ENCODE data around the gene ZNF581.

ZNF581 gene

DNA sequence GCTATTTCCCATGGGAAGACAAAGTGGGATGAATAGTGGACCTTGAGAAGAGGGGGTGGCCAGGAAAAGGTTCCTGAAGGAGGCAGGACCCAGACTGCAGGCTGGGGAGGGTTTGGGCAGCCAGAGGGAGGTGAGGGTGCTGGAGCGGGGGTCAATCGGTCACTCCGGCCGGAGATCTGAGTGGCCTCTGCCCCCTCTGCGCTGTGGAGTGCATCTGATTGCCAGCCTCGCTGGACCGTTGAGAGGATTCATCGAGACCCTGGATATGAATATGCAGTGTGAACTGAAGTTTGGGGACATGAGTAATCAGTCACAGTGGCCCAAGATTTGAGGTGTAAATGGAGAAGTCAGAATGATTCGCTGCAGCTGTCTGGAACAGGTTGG lies 8.1 kb upstream of the ZNF581 start:
- no peak for FAIRE-seq

DNA sequence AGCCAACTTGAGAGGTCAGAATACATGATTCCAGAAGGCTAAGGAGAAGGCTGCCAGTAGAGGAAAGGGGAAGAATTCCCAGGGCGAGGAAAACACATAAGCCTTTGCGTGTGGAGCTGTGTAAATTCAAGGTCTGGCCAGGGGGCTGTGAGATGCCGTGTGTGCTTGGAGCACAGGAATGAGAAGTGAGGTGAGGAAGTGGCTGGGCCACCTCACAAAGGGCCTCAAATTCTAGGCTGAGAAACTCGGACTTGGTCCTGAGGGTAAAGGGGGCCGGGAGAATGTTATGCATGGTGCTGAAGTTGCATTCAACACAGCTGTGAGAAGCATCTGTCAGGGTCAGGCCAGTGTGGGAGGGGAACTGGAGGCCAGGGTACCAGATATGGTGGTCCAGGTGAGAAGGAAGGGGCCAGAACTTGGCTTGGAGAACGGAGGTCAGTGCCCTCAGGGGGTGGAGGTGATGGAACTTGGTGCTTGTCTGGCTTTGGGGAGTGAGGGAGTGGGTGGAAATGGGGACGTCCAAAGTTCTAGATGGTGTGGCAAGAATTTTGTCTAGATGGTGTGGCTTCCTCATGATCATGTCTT lies 7.5 kb upstream of the ZNF581 start:
- FAIRE-seq, result no peak

DNA sequence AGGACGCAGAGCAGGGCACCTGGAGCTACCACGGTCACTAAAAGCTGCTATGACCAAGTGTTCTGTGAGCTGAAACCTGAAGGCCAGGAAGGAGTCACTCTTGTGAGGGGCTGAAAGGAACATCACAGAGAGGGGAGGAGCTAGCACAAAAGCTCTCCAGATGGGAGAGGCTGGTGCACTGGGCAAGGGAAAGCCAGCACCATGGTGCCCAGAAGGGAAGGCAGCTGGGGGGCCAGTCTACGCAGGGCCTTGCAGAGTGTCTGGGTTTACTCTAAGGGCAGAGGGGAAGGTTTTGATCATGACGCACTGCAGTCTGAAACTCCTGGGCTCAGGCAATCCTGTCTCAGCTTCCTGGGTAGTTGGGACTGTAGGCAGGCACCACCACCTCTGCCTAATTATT lies 6.7 kb upstream of the ZNF581 start:
- no peak for FAIRE-seq

DNA sequence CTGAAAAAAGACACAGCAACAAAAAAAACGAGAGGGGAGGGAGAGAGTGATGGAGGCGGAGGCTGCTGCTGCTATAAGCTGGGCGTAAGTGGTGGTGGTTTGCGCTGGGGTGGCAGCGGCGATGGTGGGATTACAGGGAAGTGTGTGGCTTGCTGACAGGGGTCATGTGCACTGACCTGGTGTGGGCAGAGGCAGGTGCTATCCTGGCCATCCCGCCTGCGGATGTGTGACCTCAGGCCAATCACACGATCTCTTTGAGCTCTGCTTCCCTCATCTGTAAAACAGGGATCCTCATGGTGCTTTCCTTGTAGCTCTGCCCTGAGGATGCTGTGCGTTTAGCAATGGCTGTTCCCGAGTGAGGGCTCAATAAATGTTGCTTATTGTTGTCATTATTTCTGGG lies 5.9 kb upstream of the ZNF581 start:
- no peak for FAIRE-seq

DNA sequence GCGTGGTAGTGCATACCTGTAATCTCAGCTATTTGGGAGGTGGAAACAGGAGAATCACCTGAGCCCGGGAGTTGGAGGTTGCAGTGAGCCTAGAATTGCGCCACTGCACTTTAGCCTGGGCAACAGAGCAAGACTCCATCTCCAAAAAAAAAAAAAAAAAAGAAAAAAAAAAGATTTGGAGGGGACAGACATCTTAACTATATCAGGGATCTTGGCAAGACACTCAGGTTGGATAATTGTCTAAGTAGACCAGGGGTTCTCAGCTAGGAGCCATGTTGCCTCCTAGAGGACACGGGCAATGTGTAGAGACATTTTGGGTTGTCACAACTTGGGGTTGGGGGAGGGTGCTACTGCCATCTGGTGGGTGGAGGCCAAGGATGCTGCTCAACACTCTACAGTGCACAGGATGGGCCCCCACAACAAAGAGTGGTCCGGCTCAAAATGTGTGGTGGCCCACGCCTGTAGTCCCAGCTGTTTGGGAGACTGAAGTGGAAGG lies 4.5 kb upstream of the ZNF581 start:
- no peak for FAIRE-seq

DNA sequence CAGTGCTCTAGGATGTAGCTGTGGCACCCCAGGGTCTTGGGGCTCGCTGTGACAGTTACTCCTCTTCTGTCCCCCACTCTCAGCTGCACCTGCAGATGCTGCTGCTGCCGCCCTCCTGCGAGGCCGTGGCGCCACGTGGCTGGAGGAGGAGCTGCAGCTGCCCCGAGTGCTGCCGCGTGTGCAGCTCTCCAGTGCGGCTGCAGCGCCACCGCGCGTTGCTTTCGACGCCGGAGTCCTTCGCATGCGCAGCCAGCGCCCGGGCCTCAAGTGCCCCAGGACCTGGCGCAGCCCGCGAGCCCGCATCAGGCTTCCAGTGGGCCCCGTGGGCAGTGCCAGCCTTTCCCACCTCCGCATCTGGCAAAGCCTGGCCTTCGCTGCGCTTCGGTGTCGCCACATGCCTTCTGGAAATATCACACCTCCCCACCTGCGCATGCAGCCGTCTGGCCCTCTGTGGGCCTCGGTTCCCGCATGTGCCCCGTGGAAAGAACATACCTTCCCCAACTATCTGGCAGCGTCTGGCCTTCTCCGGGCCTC lies 3.3 kb upstream of the ZNF581 start:
- FAIRE-seq, result no peak

DNA sequence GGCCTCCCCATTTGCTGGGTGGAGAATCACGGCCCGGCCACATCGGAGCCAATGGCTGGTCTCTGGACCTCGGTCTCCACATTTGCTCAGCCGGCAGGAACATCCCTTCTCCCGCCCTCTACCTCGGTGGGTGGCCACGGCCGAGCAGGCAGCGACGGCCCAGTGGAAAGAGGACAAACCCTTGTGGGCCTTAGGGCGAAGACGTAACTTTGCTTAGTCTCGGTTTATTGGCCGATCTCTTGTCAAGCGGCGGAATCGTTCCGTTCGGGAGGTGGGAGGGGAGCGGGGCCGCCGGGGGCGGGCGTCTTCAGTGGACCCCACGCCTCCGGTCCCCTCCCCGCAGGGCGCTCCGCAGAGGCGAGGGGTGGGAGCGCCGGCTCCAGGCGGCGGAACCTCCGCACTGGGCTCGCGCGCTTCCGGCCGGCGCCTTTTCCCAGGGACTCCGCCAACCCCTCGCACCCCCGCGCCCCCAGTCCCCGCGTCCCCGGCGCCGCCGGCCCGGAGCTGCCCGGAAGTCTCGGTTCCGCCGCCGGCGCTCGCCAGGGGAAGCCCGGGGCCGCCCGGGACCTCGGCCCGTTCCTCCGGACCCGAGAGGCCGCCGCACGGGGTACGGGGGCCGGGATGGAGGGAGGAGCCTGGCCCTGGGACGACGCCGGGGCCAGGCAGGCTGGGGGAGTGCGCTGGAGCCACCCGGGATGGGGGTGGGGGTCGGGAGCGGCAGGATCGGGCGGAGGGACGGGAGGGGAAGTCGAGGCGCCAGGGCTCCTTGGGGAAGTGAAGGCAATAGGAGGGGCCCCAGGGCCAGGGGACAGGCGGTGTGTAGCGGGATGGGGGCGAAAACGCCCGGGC lies 2.6 kb upstream of the ZNF581 start, which contains the start of gene ZNF580:
TSS of gene ZNF580 (plus strand) at position 426 of the 849 bp plus-strand sequence. CDS start 1,507 bp downstream, outside the sequence.
- FAIRE-seq, result peak; percentile 14

DNA sequence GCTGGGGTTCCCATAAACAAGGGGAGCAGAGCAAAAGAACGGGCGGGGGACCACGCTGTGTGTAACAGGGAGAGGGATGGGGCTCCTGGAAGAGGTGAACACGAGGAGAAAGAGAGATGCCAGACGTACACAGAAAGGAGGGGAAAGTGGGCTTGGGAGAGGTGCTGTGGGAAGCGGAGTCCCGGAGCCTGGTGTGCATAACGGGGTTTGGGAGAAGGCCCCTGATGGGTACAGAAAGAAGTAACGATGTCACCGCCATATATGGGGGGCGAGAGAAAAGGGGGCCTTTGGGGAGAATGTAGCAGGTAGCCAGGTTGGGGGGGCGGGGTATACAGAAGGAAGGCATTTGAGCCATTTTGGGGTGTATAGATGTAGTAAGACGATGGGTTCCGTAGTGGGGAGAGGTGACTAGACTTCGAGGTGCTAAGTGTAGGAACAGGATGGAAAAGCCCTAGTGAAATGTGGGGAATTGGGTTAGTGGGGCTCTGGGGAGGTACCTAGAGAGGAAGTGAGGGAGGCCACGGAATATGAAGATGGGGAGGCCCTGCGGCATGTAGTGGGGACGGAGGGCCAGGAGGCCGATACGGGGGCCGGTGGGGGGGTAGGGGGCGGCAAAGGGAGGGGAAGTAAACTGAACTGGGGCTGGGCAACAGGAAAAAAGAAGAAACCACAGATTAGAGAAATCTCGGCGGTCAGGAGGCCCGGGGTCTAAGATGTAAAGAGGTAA lies 1.9 kb upstream of the ZNF581 start:
- FAIRE-seq, result no peak

DNA sequence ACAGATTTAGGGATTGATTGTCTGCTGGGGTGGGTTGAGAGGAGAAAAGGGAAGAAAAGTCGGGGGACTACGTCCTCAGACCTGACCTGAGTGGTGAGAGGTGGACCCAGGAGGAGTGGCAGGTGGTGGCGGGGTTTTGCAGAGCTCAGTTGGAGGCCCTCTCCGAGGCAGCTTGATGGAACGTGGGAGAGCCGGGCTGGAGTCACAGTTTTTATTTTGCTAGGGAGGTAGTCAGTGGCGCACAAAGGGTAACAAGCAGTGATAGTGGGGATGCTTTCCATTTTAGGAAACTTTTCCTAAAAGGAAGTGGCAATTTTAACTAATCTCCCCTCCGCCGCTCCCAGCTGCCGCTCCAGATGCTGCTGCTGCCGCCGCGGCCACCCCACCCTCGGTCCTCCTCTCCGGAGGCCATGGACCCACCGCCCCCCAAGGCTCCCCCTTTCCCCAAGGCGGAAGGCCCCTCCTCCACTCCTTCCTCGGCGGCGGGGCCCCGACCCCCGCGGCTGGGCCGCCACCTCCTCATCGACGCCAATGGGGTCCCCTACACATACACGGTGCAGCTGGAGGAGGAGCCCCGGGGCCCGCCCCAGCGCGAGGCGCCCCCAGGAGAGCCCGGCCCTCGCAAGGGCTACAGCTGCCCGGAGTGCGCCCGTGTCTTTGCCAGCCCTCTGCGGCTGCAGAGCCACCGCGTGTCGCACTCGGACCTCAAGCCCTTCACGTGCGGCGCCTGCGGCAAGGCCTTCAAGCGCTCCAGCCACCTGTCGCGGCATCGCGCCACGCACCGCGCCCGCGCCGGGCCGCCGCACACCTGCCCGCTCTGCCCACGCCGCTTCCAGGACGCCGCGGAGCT lies 1.1 kb upstream of the ZNF581 start:
- no peak for FAIRE-seq

DNA sequence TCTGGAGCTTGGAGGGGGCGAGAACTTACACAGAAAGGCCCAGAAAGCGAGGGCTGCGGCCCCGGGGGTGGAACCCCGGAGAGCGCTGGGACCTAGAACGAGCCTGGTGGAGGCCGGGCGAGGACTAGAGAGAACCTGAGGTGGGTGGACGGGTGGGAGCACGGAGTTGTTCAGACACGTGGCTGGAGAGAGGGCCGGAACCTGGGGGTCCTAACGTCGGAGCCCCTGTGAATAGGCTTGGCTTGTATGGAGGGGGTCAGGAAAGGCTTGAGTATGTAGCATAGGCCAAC lies 383 bp downstream of the ZNF581 start:
- FAIRE-seq, result no peak

DNA sequence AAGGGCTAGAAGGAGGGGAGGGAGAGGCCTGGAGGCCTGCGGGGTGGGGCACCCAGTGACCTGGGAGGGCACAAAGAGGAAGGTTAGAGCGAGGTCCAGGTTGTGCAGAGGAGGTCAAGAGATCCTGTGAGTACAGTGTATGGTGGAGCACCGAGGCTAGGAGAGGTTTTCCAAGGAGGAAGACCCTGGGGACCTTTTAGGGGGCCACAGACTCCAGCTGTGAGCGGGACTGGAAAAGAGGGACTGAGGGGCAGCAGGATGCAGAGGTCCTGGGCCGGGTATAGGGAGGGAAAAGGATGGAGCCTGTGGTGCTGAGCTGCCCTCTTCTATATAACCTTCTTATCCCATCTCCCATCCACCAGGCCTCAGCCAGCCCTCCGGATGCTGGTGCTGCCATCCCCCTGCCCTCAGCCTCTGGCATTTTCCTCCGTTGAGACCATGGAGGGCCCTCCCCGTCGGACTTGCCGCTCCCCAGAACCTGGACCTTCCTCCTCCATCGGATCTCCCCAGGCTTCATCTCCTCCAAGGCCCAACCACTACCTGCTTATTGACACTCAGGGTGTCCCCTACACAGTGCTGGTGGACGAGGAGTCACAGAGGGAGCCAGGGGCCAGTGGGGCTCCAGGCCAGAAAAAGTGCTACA lies 863 bp downstream of the ZNF581 start:
- FAIRE-seq, result no peak

DNA sequence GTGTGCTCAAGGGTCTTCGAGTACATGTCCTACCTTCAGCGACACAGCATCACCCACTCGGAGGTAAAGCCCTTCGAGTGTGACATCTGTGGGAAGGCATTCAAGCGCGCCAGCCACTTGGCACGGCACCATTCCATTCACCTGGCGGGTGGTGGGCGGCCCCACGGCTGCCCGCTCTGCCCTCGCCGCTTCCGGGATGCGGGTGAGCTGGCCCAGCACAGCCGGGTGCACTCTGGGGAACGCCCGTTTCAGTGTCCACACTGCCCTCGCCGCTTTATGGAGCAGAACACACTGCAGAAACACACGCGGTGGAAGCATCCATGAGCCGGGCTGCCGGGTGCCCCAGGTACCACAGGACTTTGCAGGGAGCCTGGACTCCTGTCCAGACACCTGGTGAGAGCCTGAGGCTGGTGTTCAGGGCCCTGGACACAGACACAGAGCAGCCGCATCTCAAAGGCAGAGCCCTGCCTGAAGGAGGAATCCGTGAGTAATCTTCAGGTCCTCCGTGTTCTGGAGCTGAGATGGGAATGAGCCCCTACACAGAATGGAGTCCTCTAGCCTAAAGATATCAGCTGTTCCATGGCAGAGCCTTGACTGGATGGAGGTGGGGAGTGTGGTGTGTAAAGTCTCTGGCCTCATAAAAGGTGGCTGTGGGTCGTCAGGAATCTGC lies 1.5 kb downstream of the ZNF581 start:
- FAIRE-seq, result no peak

DNA sequence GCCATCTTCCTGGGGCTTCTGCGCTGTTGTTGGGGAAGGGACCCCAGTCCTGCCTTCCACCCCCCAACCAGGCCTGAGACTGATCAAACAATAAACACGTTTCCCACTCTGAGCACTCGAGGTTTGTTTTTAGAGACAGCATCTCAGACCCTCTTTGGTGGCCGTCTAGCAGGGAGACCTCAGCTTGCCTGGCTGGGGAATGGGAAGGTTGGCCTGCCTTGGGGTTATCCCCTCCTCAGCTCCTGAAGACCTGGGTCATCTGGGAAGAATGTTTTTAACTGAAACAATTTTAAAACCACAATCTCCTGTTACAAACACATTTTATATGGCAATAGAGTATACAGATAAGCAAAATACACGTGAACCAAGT lies 2.0 kb downstream of the ZNF581 start:
- no peak for FAIRE-seq

DNA sequence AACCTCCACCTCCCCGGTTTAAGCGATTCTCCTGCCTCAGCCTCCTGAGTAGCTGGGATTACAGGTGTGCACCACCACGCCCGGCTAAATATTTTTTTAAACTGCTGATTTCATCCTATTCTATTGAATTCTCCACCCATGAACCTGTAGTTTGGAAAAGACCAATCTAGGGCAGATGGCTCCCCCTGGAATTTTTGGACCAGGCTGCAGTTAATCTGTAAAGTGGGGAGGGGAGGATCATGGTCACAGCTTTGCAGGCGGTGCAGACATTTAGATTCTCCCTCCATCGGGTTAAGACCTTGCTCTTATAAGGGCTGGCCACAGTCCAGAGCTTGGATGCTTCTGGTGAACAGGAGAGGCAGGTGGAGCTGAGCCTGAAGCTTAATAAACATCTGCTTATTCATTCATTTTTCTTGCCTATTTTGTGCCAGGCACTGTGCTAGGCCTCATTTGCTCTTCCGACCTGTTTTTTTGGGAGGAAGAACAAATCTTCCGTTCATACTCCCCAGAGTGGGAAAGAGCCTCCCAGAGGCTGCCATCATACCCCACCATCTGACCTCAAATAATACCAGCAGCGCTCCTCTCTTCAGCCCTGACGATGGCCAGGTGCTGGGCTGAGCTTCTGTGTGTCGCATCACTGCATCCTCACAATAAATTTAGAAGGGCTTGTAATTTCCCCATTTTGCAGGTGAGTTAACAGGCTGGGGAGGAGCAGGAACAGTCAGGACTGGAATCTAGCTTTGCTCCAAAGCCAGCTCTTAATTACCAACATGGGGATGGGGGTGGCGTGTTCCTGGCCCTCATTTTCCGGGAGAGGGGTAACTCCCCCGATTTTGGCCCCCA lies 3.7 kb downstream of the ZNF581 start:
- no peak for FAIRE-seq

DNA sequence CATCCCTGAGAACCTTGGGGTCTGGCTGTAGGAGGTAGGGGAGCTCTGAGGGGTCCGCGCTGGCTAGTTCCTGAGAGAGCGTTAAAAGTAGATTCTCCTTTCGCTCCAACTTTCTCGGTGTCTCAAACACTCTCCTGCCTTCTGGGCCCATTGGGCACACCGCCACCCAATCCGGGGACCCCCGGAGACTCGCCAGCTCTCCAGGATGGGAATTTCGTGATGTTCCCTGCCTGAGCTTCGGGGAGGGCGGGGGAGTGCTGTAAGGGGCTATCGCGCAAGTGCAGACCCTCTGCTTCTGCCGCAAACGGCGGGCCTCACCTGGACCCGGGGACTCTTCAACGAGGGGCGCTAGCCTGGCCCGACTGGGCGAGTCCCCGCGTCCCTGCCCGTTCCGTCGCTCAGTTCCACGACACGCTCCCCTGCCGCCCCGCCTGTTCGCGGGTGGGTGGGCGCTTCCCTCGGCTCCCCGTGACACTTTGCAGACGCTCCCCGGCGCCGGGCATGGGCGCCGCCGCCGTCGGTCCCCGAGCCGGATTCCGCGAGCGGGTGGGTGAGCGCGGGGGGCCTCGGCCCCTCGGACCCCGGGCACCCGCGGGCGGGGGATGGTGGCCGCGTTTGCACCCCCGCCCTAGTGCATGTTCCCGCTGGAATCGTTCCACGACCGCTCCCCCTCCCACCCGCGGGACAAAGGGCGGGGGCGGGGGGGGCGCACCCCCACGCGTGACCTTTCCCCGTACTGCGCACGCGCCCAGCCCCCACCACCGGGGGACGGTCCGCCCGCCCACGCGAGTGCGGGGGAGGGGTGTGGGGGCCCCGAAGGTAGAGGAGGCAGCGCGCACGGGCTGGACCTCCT lies 4.5 kb downstream of the ZNF581 start, which contains the start of gene CCDC106:
TSS of gene CCDC106 (plus strand) at position 481 of the 853 bp plus-strand sequence. CDS start 835 bp downstream, outside the sequence.
- FAIRE-seq, result no peak

DNA sequence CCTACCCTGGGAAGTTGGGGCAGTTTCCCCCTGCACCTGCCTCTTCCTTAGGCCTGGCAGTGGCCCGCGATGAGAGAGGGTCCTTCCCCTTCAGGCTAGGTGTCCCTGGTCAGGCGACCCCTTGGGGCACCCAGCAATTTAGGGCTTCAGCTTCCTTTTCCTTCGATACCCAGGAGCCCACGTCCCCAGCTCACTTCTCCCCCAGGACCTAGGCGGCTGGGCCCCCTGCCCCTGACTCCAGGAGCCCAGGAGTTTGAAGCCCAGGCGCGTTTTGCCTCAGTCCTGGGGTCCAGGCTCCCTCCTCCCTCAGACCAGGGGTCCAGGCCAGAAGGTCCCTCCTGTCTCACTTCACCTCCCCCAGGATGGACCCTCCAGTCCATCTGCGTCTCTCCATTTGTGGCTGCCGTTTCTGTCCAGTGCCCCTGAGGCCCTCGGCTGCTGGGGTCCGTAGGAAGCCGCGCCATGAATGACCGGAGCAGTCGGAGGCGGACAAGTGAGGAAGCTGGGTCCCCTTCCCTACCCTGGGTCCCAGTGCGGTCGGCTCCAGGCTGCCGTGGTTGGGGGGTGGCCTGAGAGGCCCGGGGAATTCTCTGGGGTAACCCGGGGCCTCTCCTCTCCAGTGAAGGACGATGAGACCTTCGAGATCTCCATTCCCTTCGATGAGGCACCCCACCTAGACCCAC lies 5.3 kb downstream of the ZNF581 start:
- FAIRE-seq, result no peak

DNA sequence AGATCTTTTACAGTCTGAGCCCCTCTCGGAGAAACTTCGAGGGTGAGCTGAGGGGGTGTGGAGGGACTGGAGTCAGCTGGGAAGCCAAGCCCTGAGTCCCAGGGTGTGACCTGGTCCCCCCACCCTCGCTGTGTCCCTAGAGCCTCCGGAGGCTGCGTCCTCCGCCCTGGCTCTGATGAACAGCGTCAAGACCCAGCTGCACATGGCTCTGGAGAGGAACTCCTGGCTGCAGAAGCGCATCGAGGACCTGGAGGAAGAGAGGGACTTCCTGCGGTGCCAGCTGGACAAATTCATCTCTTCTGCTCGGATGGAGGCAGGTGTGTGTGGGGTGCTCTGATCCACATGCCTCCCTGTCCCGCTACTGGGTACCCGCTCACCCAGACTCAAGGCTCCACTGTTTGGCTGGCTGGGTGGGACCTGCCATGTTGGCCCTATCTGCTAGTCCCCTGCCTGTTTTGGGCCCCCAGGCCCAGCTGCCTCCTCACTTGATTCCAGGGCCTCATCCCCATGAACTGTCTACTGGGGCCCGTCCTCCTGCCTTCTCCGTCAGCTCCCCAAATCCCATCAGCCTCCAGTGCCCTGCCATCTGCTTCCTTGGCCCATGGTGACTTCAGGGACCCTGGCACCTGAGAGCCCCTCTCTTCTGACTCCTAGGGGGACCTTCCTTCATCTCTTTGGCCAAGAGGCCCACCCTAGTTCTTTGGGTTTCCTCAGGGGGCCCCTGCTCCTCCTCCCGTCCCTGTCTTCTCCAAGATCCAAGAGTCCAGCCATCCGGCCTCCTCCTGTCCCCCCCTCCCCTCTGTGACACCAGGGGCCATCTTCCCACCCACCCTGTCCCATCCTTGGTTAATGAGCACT lies 6.0 kb downstream of the ZNF581 start:
- no peak for FAIRE-seq

DNA sequence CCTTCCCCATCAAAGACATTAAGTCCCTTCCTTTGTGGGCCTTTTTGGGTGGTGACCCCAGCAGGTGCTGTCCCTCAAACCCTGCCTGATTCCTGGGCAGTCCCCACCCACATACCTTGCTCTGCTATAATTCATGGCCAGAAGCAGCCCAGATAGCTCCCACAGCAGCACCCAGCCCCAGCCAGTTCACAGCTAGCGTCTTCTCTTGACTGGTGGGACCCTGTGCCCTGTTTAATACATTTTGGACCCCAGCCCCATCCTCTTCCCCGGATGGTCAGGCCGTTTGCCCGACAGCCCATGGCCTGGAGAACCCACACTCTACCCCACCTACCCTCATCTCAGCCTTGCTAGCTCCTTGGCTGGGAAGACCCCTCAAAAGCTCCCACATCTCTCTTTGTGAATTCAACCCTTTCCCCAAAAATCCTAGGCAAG lies 6.7 kb downstream of the ZNF581 start:
- no peak for FAIRE-seq

Data from A204.1 (cell line).